DOHH2 (cell line): ENCODE results near the gene HMX1.

Source experiments
- H3F3A ChIP-seq: fragments of 200-600 bp; sonication (generic), shearing (Covaris generic); 2 replicates; pipeline ENCODE4 v1.6.0; 2016; ENCODE audit warnings: antibody characterized with exemption, mild to moderate bottlenecking; ENCODE audit not compliant: control insufficient read depth, insufficient read depth
- H3K27ac ChIP-seq: fragments of 200-600 bp; sonication (generic); 2 replicates; pipeline ENCODE4 v1.5.1; 2014; ENCODE audit warnings: low read depth, mild to moderate bottlenecking, low read length, moderate library complexity
- H3K27me3 ChIP-seq: fragments of 200-600 bp; sonication (generic); 2 replicates; pipeline ENCODE4 v1.6.1; 2014; ENCODE audit warnings: mild to moderate bottlenecking, low read length, mixed read lengths; ENCODE audit not compliant: control insufficient read depth
- H3K36me3 ChIP-seq: fragments of 200-600 bp; sonication (generic); 2 replicates; pipeline ENCODE4 v1.6.1; 2014; ENCODE audit warnings: mild to moderate bottlenecking, low read length, moderate library complexity, mixed read lengths; ENCODE audit not compliant: control insufficient read depth
- H3K4me1 ChIP-seq: fragments of 200-600 bp; sonication (generic); 2 replicates; pipeline ENCODE4 v1.6.1; 2014; ENCODE audit warnings: mild to moderate bottlenecking, low read length, mixed read lengths; ENCODE audit not compliant: control insufficient read depth
- H3K4me2 ChIP-seq: fragments of 200-600 bp; sonication (generic); 2 replicates; pipeline ENCODE4 v1.6.0; 2014; ENCODE audit warnings: mild to moderate bottlenecking, low read length, moderate library complexity
- H3K4me3 ChIP-seq: fragments of 200-600 bp; sonication (generic); 2 replicates; pipeline ENCODE4 v1.5.1; 2014; ENCODE audit warnings: mild to moderate bottlenecking, low read length, mixed read lengths
- H3K79me2 ChIP-seq: fragments of 200-600 bp; sonication (generic); 2 replicates; pipeline ENCODE4 v1.6.1; 2014; ENCODE audit warnings: mild to moderate bottlenecking, low read length, mixed read lengths; ENCODE audit not compliant: control insufficient read depth
- H3K9me2 ChIP-seq: fragments of 200-600 bp; sonication (generic); replicated peaks from 2 replicates; pipeline ENCODE4 v1.6.1; 2014; ENCODE audit warnings: mild to moderate bottlenecking, low read length, mixed read lengths; ENCODE audit not compliant: control insufficient read depth
- H3K9me3 ChIP-seq: fragments of 200-600 bp; sonication (generic); 2 replicates; pipeline ENCODE4 v1.6.1; 2014; ENCODE audit warnings: antibody characterized with exemption, low read length, mixed read lengths; ENCODE audit not compliant: control insufficient read depth, insufficient read depth
- H4K20me1 ChIP-seq: fragments of 200-600 bp; sonication (generic); 2 replicates; pipeline ENCODE4 v1.6.0; 2014; ENCODE audit warnings: low read depth, mild to moderate bottlenecking, antibody characterized with exemption, low read length, moderate library complexity; ENCODE audit not compliant: control insufficient read depth, insufficient read depth
- EZH2phosphoT487 ChIP-seq: fragments of 200-600 bp; sonication (generic); IDR thresholded peaks from 2 replicates; pipeline ENCODE4 v1.6.1; 2017; ENCODE audit warnings: borderline replicate concordance, mild to moderate bottlenecking, antibody characterized with exemption, low read length, moderate library complexity, mixed read lengths
- TF ChIP-seq, protein P1 (sequence below): fragments of 200-600 bp; sonication (generic); IDR thresholded peaks from one replicate; pipeline ENCODE4 v1.5.1; 2014; ENCODE audit warnings: antibody characterized with exemption, mild to moderate bottlenecking, low read depth, low read length; ENCODE audit not compliant: poor library complexity, severe bottlenecking

Gene HMX1

DNA sequence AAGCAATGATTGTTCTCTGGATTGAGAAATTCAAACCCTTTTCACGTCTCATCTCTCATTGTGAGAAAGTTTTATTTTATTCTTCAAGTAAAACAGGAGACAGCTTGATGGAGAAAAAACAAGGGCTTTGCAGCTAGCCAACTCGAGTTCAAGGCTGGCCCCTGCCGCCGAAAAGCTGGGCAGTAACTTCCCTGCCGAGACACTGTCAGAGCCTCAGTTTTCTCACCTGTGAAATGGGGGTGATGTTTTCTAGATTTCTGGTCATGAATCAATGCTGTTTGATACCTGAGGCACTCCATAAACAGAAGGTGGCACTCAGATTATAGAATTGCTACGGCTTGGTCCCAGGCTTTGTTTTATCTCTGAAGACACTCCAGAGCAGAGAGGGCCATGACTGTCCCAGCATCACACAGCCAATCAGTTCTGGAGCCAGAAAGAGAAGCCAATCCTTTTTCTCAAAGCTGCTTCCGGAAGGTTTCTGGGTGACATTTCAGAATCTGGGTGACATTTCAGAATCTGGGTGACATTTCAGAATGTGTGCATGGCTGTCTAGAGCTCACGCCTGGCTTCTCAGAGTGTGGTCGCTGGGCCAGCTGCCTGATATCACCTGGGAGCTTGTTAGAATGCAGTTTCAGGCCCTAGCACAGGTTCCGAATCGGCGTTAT lies 33.2 kb downstream of the HMX1 start:
- Histone ChIP-seq H3K79me2 (no peaks in the 10 kb centered on the region), H3F3A (no peaks in the 10 kb centered on the region)
- no peak for TF ChIP-seq EZH2phosphoT487
- TF ChIP-seq, protein P1, sequence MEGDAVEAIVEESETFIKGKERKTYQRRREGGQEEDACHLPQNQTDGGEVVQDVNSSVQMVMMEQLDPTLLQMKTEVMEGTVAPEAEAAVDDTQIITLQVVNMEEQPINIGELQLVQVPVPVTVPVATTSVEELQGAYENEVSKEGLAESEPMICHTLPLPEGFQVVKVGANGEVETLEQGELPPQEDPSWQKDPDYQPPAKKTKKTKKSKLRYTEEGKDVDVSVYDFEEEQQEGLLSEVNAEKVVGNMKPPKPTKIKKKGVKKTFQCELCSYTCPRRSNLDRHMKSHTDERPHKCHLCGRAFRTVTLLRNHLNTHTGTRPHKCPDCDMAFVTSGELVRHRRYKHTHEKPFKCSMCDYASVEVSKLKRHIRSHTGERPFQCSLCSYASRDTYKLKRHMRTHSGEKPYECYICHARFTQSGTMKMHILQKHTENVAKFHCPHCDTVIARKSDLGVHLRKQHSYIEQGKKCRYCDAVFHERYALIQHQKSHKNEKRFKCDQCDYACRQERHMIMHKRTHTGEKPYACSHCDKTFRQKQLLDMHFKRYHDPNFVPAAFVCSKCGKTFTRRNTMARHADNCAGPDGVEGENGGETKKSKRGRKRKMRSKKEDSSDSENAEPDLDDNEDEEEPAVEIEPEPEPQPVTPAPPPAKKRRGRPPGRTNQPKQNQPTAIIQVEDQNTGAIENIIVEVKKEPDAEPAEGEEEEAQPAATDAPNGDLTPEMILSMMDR: no peak

DNA sequence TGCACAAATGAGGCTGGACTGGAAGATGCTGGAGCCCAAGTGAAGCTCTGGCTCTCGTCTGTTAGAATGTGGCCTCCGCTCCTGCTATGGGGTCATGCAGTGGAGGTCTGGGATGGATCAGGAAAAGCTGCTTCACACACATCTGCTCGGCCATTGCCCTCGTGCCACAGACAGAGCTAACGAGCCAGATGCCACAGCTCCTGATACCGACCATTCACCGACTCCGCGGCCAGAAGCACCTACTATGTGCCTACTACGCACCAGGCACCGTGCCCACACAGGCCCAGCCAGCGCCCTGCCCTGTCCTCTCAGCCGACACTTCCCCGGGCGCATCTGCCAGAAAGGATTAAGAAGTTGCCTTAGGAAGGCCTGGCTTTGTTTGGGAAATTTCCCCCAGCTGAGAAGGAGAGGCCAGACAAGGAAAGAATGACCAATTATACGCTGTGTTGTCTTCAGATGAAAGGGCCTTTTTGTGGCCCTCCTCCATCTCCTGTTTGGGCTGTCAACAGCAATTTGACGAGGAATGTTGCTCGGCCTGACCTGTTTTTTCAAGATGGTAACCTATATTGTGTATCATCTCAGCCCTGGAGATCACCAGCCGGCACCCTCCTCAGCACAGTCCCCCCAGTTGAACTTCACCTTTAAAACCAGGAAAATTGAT lies 34.3 kb downstream of the HMX1 start:
- Histone ChIP-seq H3K9me3 (peaks cover 5% of the 10 kb centered on the region; the same call in 1 of the 2 replicates), H3K4me1 (no peaks in the 10 kb centered on the region), H3K4me3 (no peak overlapping the region), H3F3A (no peaks in the 10 kb centered on the region), H3K4me2 (no peak overlapping the region), H3K36me3 (no peaks in the 10 kb centered on the region), H3K27me3 (no peaks in the 10 kb centered on the region), H3K9me2 (no peaks in the 10 kb centered on the region), H3K27ac (no peak overlapping the region), H3K79me2 (no peaks in the 10 kb centered on the region), H4K20me1 (no peaks in the 10 kb centered on the region)
- TF ChIP-seq EZH2phosphoT487: no peak
- TF ChIP-seq, protein P1: no peak

More for the DNA sequence above, 33.2 kb downstream of the HMX1 start:
- Histone ChIP-seq H3K4me3 (no peak overlapping the region), H3K27ac (no peak overlapping the region), H3K27me3 (no peaks in the 10 kb centered on the region), H3K36me3 (no peaks in the 10 kb centered on the region), H3K4me2 (no peak overlapping the region), H3K9me2 (no peaks in the 10 kb centered on the region), H3K4me1 (no peaks in the 10 kb centered on the region), H3K9me3 (peaks cover 5% of the 10 kb centered on the region; the same call in 1 of the 2 replicates), H4K20me1 (no peaks in the 10 kb centered on the region)

DNA sequence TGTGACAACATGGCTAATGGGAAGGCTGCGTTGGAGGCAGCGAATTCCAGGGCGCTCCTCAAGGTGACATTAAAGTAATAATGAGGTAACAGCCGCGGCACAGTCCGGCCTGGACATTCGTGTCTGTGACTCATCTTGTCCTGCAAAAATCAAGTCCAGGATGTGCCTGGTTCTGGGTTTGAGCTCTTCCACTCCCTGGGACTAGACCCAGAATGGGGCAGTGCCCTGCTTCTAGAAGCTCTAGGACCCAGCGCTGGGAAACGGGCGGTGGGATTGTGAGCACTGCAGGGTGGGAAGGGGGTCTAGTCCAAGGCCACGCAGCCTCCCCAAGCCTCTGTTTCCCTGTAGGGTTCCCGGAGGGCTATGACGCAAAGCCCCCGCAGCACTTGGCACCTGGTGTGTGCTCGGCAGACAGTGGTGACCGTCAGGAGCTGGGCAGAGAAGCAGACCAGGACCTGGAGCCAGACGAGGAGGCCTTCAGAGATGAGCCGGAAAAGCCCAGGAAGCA lies 34.9 kb downstream of the HMX1 start:
- Histone ChIP-seq H3K9me3 (peaks cover 1% of the 10 kb centered on the region; the same call in 1 of the 2 replicates), H3K27me3 (no peaks in the 10 kb centered on the region), H3K4me3 (no peak overlapping the region), H3K79me2 (no peaks in the 10 kb centered on the region), H4K20me1 (no peaks in the 10 kb centered on the region), H3K4me1 (no peaks in the 10 kb centered on the region), H3K9me2 (no peaks in the 10 kb centered on the region), H3F3A (no peaks in the 10 kb centered on the region), H3K4me2 (no peak overlapping the region), H3K27ac (no peak overlapping the region), H3K36me3 (no peaks in the 10 kb centered on the region)
- TF ChIP-seq, protein P1: no peak
- no peak for TF ChIP-seq EZH2phosphoT487
